A673 (cell line): ENCODE results near the gene GTF2H1.

Source experiments
- CTCF ChIP-seq: fragments of 300-800, 200-600 bp; sonication (generic); conservative IDR thresholded peaks from 2 replicates; pipeline ENCODE4 v1.5.1; 2017; ENCODE audit warnings: low read depth, mild to moderate bottlenecking, antibody characterized with exemption, low read length, moderate library complexity, mixed read lengths
- EZH2 ChIP-seq: fragments of 200-600 bp; sonication (generic); IDR thresholded peaks from 2 replicates; pipeline ENCODE4 v1.6.1; 2017; ENCODE audit warnings: borderline replicate concordance, low read depth, mild to moderate bottlenecking, mixed read lengths, antibody characterized with exemption, low read length; ENCODE audit not compliant: poor library complexity, severe bottlenecking

GRCh38 chr11:18315893-18316292 is 6.5 kb upstream of the GTF2H1 start:
- no peak for TF ChIP-seq CTCF
- TF ChIP-seq EZH2, result no peak
